Measurements from ENCODE around the gene ADCY2.

DNA sequence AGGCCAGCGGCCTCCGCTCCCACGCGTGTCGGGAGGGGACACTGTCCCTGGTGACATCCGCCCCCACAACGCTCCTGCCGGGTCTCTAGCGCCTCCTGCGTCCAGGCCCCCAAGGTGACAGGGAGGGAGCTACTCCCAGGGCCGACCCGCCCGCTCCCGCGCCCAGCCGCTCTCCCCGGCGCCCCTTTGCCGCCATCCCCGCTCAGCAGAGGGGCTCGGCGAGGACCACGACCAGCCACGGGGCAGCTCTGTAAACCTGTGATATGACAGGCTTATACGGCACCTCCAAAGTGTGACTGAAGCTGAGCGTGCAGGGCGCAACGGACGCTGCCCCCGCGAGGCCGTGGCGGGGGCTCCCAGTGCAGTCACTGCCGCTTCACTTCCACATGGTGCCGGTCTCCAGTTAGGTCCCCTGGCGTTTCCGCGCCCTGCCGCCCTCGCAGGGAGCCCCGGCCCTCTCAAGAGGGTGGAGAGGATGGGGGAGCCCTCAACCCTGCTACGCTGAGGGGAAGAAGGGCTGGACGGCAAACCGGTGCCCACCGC lies 978 bp upstream of the ADCY2 start:
- TF ChIP-seq YY1 (IDR thresholded peaks at IDR 0.05; ENCODE audit: insufficient read depth, insufficient read length): no peak
- no peak for TF ChIP-seq ZNF274 (IDR thresholded peaks at IDR 0.05; ENCODE audit: low read depth, low read length)
- TF ChIP-seq SUZ12 (IDR thresholded peaks at IDR 0.05; ENCODE audit: extremely low read depth, insufficient read depth, insufficient read length): no peak
